ENCODE results near the gene RGMA.
"Not testable (repeated sequence)": the region's sequence is repeated elsewhere in the genome, so short reads cannot be mapped to it uniquely, and the experiment has no call there.

RGMA gene

DNA sequence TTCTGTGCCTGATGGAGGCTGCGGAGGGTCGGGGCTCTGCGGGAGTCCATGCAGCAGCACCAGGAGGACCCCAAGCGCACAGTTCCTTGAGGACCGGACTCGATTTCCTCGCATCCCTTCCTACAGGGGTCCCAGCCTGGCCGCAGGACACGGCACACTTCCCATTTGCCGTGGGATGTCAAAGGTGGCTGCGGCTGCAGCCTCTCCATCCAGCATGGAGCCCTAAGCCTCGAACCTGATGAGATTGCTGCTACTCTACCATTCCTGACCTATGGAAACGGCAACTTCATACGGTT, 40.6 kb downstream of the RGMA start:
- DNase-seq (ENCODE audit: low read depth): no peak

DNA sequence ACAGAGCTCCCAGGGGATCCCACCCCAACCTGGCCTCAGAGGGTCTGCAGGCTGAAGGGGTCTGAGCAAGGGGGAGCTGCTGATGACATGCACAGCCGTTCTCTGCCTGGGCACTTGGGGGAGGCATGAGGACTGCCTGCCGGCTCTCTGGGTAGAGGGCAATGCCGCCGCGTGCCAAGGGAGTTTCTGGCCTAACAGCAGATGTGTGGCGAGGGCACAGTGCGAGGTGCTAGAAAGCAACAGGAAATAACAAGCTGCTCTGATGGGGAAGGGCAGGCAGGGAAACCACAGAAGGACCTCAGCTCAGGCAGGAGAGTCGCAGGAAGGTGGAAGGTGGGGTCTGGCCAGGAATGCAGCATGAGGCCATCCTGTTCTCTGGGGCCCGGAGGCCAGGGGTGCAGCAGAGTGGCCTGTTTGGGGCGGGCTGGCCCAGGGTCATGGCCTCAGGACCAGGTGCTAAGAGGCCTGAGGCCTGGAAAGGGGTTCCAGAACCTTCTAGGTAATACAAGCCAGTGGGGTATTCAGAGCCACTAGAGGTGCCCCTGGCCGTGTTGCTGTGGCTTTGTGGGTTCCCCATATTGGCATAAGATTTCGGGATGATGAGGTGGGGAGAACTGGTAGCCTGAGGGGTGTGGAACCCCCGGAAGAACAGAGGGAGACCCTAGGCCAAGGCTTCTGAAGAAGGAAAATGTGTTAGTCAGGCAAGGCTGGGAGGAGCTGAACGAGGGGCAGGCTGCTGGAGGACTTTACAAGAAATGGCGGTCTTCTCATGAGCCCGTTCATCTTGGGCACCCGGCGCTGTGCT, 41.2 kb downstream of the RGMA start:
- DNase-seq (ENCODE audit: low read depth): no peak

DNA sequence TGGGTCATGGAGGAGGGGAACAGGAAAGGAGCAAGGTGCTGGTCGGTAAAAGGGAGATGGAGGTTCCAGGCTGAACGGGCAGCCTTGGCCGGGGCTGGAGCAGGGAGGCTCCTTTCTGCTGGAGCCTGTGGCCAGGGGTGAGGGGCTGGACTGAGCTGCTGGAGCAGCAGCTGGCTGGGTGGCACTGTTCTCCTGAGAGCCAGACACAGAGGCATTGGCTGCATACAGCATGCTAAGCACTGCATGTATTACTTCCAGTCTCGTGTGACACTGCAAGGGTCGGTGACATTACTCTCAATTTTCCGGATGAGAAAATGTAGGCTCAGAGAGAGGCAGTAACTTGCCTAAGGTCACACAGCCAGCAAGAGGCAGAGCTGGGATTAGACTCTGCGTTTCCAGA, 42.3 kb downstream of the RGMA start:
- no peak for DNase-seq (ENCODE audit: low read depth)

DNA sequence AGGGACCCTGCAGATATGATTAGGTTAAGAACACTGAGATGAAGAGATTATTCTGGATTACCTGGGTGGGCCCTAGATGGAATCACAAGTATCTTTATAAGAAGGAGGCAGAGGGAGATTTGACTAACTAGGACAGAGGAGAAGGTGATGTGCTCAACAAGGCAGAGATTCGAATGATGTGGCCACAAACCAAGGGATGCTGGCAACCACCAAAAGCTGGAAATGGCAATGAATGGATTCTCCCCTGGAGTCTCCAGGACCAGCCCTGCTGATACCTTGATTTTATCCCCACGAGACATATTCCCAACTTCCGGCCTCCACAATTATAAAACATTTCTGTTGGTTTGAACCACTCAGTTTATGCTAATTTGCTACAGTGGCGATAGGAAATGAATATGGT, 42.9 kb downstream of the RGMA start:
- DNase-seq (ENCODE audit: low read depth): no peak

DNA sequence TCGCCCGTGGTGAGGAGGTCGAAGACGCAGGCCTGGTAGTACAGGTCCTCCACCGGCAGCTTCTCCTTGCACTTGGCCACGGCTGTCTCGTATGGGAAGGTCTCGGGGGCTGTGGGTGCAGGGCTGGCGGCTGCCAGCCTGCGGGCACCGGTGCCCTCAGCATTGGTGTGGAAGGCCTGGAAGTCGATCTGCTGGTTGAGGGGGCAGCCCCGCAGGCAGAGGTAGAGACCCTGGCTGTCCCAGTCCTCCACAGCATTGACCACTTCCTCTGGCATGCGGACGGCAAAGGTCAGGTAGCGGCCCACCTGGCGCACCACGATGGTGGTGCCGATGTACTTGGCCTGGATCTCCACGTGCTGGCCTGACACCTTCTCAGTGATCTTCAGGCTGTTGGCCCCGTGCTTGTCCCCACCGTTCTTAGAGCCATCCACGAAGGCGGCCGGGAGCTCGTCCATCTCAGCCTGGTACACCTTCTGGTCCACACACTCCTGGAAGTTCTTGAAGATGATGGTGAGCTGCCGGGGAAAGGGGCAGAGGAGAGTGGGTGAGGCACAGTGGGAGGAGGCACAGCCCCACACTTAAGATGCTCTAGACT, 43.7 kb downstream of the RGMA start:
- no peak for DNase-seq (ENCODE audit: low read depth)

DNA sequence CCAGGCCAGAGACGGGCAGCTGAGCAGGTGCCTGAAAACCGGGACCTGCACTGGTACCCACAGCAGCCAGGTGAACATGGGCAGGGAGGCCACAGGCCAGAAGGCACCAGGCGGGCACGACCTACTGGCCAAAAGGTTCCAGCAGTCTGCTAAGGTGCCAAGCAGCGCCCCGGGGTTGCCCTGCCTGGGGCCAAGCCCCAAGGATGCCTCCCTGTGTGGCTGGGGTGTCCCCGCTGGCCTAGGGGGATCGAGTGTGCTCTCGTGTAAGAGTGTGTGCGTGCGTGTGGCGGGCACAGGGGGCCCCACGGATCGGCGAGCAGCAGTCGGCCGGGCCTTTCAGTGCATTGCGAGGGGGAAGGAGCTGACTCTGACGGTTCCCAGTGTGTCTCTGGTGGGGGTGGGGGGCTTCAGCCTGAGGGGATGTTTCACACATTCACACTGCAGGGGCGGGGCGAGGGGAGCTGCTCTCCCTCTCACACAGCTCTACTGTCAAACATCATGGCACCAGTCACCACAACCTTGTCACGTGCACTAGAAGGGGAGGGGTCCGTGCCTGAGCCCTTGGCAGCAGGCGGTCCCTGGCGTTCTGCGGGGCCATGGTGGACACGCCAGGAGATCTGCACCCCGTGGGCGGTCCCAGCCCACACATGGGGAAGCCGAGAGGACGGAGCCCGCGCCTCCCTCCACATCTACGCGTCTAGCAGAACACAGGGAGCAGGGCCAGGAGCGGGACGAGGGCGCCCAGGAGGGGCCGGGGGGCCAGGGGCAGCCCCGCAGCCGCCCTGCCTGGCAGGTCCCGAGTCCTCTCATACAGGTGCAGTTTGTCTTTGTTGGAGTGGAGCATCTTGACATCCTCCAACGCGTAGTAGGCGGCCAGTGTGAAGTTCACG, 44.5 kb downstream of the RGMA start:
- DNase-seq (ENCODE audit: low read depth): no peak

DNA sequence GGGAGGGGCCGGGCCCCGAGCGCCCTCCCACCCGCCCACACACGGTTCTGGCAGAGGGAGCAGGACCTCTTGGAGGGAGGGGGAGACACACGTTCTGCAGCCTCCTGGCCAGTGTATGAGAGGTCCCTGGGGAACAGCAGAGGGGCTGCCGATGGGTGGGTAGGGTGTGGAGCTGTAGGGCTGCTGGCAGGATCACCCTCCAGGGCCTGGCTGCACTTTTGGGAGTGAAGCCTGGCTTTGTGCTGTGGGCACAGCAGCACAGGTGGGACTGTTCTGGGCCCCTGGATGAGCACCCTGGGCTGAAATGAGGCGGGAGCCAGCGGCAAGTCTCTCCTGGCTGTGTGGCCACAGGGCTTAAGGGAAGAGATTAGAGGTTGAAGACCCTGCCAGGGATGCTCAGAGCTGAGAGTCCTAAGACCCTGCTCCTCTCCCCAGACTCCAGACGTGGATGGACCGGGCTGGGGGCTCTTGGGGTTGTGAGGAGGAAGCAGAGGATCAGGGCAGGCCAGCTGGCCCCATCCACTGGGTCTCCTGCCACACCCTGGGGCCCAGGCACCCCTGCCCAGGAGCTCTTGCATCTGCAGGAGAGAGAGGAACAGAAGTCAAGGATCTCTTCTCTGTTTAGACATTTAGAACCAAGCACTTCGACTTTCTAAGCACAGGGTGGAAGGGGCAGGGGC, 45.2 kb downstream of the RGMA start:
- no peak for DNase-seq (ENCODE audit: low read depth)

DNA sequence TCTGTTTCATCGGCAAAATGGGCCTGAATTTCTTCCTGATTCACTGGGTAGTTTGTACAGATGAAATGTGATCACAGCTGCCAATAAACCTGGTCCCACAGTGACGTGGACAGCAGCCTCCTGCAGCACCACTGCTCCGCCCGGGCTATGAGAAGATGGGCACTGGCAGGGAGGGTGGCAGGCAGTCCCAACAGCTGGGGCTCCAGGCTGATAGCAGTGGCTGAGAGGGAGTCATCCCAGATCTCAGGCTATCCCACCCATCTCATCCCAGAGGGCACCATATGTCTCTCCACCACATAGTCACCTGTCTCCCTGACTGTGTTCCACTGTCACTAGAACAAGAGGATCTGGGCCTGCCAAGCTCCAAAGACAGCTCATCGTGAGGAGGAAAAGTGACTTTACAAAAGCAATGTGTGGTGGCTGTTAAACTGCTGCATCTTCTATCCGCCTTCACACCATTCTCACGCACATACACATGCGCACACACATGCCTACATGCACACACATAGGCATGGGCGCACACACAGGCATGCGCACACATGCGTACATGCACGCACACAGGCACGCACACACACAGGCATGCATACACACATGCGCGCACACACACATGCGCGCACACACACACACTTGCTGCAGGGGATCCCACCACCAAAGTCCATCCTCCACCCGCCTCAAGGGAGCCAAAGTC, 46.2 kb downstream of the RGMA start:
- DNase-seq (ENCODE audit: low read depth): no peak

DNA sequence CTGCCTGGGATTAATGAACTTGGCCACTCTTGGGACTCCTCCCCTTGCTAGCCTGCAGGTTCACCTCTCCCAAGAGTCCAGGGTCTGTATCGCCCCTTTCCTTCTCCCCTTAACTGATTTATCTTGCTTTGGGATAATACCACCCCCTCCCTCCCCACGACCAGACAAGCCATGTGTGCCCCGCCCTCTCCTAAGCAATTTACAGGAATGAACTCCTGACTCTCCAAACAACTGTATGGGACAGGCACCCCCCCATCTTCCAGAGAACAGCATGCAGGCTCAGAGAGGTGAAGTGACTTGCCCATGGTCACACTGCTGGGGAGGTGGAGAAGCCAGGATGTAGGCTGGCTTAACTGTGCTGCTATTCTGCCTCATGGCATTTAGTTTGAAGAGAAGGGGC, 46.8 kb downstream of the RGMA start:
- no peak for DNase-seq (ENCODE audit: low read depth)

DNA sequence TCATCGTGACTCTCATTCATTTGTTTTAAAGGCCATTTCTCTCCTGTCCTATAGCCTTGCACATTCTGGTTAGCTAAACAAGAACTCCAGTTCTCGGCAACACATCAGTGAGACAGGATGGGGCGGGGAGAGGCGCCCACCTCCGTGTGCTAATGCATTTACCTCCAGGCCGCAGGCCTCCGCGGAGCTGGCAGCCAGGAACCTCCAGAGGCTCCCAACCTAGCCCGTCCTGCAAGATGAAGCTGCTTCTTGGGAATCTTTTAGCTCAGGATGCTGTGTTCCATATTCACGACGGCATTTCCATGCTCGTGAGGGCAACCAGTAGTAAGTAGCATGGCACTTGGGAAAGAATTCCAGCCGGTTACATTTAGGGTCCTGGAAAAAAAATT, 47.9 kb downstream of the RGMA start:
- DNase-seq (ENCODE audit: low read depth): no peak

DNA sequence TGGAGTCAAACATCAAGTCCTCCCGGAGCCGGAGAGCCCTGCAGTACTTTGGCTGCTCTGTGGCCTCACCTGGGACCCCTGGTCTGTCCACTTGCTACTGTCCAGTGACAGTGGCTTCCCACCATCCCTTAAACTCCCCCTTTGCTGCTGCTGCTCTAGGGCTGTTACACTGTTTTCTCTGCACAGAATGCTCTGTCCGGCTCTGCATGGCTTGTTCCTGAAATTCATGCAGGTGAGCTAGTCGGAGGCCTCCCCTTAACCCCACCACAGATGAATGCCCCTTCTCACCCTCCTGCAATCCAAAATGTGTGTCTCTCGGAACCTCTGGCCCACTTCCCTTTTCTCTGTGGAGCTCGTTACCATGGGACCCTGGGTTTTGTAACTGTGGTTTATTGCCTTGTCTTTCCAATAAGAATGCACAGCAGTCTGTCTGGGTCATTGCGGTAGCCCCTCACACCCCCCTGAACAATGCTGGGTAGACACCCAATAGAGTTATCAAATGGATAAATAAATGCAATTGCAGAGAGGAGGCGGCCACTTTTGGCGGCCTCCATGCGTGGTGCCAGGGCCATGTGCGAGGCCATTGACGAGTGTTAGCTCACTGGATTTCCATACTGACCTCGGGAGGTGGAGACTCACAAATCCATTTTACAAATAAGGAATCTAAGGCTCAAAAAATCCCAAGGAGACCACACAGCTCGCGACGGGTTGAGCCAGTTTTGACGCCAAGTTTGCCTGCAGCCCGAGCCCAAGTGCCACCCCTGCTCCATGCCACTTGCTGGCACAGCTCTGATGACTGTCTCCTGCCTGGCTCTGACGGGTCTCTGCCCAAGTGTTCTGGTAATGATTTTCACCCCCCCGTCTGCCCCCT, 48.5 kb downstream of the RGMA start:
- no peak for DNase-seq (ENCODE audit: low read depth)

DNA sequence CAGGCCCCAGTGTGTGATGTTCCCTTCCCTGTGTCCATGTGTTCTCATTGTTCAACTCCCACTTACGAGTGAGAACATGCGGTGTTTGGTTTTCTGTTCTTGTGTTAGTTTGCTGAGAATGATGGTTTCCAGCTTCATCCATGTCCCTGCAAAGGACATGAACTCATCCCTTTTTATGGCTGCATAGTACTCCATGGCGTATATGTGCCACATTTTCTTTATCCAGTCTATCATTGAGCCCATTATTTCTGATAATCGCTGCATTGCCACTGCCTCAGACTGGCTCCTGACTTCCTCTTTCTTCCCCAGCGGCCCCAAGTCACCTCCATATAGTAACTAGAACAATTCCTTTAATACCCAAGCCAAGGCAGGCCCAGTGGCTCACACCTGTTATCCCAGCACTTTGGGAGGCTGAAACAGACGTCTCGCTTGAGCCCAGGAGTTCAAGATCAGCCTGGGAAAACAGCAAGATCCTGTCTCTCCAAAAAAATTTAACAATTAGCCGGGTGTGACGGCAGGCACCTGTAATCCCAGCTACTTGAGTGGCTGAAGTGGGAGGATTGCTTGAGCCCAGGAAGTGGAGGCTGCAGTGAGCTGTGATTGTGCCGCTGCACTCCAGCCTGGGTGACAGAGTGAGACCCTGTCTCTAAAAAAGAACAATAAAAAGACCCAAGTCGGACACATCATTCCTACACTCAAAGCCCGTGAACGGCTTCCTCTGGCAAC, 49.3 kb downstream of the RGMA start:
- DNase-seq (ENCODE audit: low read depth): not testable (repeated sequence)

DNA sequence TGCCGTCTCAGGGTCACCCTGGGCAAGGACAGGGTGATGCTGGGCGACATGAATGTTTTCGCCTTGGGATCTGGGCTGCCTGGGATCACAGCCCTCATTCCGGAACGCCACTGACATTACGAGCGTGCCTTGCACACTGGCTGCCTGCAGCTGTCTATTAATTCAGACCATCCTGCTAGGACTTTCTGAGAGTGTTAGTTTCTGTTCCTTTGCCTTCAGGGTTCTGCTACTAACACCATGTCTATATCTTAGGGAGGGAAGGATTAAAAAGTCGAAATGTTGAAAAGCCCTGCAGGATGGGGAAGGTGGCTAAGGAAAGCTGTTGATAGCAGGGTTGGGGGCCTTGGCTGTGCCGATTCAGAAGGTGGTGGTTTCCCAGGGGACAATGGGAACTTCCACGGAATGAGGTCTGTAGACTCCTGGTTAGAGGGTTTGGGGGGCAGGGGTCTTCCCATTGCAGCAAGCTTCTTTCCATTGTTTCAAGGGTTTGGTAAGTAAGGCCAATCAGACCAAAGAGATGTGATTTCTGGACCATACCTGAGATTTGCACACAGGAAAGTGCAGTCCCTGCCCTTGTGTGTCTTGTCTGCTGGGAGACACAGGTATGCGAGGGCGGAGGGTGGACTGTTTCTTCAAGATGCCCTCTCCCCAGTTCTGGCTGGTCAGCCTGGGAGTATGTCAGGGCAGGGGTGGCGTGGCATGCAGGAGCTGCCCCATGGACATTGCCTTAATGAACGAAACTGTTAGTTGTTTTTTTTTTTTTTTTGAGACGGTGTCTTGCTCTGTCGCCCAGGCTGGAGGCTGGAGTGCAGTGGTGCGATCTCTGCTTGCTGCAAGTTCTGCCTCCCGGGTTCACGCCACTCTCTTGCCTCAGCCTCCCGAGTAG, 50.9 kb downstream of the RGMA start:
- DNase-seq (ENCODE audit: low read depth): no peak

DNA sequence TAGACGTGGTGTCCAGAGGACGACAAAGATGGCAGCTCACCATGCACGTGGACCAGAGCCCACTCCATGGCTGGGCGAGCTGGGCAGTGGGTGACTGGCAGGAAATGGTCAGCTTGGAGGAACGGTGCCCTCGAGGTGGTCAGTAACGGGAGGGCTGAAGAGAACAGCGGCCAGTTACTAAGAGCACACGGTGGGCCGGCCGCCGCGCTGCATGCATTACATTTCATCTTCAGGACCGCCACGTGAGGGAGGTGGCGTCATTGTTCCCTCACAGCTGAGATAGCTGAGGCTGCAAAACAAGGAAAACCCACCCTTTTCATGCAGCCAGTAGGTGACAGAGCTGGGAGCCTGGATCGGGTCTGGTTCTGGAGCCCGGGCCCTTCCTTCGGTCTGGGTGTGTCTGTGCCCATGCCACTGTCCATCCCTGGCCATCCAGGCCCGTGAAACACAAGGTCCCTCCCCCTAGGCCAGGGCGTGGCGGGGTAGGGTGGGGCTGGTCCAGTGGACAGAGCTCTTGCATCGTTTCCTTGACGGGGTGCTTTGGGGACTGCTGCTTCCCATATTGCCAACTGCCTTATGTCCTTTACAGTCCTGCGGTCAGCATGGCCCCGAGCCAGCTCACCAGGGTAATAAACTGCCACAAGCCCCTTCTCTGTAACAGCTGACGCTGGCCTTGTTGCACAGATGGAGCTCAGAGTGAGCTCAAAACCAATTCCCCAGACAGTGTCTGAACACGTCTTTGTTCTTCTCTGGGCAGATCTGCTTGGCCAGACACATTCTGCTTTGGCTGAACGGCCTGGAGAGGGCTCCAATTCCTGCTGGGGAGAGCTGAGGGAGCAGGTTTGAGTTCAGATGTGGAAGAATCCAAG, 51.8 kb downstream of the RGMA start:
- no peak for DNase-seq (ENCODE audit: low read depth)

DNA sequence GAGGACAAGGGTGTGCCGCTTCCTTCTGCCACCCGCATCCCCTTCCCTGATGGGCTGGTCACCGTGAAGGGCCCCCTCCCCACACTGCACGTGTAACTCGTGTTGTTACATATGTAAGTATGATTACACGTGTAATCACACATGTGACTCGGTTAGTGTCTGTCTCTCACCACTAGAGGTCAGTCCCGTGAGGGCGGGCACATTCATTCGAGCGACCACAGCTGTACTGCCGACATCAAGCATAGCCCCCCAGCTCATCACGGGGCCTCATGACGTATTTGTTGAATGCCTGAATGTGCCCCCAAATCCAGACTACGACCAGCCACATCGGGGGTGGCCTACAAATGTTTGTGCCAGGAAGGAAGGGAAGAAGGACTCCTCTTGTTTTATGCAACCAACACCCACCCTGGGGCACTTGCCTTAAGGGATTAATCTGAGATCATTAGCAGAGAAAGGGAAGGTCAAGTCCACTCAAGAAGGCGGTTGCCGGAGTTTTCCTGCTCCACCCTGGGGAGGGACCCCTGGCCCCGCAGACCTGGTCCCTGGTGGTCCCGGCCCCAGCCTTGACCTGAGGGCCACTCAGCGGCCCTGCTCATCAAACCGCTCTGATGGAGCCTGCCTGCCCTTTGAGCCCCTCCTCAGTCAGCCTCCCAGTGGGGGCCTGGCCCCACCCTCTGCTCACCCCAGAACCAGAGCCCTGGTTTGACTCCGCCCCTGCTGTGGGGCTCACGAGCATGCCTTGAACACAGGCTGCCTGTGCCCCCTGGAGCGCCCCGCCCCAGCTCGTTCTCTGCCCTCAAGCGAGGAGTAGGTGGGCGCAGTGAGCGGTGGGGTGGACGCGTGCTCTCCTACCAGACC, 52.8 kb downstream of the RGMA start:
- DNase-seq (ENCODE audit: low read depth): peak; percentile 8

DNA sequence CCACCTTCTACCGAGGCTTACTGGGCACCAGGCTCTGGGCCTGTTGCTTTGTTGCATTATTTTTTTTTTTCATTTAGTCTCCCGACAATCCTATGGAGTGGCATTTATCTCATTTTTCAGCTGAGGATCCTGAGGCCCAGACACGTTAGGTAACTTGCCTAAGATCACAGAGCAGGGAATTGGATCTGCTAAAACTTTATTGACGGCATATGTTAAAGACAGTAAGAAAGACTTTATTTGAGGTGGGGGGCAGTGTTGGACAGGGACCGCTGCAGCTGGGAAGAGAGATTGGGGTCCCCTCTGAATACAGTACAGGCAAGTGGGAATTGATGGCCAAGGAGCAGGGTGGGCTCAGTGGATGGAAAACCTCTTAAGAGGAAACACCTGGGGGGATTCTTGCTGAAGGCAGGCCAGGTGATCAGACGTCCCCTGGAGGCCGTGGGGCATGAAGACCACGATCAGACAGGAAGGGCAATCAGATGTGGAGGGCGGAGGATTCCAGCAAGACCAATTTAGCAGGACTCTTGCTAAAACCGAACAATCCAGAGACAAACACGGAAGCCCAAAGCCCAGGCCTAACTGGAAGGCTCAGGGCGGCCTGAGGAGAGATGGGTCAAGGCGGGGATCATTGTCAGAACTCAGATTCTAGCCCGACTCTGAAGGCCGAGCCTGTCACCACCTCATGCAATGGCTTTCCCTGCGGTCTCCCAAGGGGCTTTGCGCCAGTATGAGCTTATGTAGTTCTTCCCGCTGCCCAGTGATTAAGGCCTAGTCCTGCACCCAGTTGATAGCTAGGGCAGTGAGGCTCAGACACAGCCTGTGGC, 53.7 kb downstream of the RGMA start:
- DNase-seq (ENCODE audit: low read depth): no peak

Measured in stimulated activated CD8-positive, alpha-beta memory T cell treated with anti-CD3 and anti-CD28 coated beads, Interleukin-15, amount 100 ng/mL, for 24 hours (primary cell).